Peyer's patch (tissue), 4 donors: ENCODE results near the gene LDLRAD4. TPM values are rescaled to one million over a fixed set of nuclear protein-coding genes. Genes with fewer than 3 reads are reported as not detected.

Experiments
- DNase-seq, 3 donors: peaks; one replicate each; pipeline ENCODE4 v3.0.0-alpha.2; 2017 to 2019
- H3K27ac ChIP-seq, 4 donors: fragments of 200-600 bp; sonication (generic); one replicate each; pipeline ENCODE4 v1.5.1; 2016 to 2019
- H3K27me3 ChIP-seq, 2 donors: fragments of 200-600 bp; sonication (generic); one replicate each; pipeline ENCODE4 v1.5.1; 2019
- H3K36me3 ChIP-seq, 3 donors: fragments of 200-600 bp; sonication (generic); one replicate each; pipeline ENCODE4 v1.5.1; 2016 to 2019
- H3K4me1 ChIP-seq, 4 donors: fragments of 200-600 bp; sonication (generic); one replicate each; pipeline ENCODE4 v1.5.1; 2016 to 2019
- H3K4me3 ChIP-seq, 4 donors: fragments of 200-600 bp; sonication (generic); 1 replicate in 3 of 4; 2 replicates in 1 of 4; pipeline ENCODE4 v1.5.1; 2016 to 2019; ENCODE audit warnings: mild to moderate bottlenecking in 1 of 4
- H3K9me3 ChIP-seq, 4 donors: fragments of 200-600 bp; sonication (generic); one replicate each; pipeline ENCODE4 v1.5.1; 2016 to 2019; ENCODE audit warnings: mild to moderate bottlenecking in 1 of 4
- POLR2A ChIP-seq, 2 donors: fragments of 450-650 bp; IDR thresholded peaks; one replicate each; pipeline ENCODE4 v1.5.1; 2017; ENCODE audit warnings: antibody characterized with exemption in 2 of 2, mild to moderate bottlenecking in 2 of 2, moderate library complexity in 2 of 2
- total RNA-seq, 4 donors: library from RNA; depleted of rRNA; stranded (reverse); fragments of >200 nt; gene quantifications; one replicate each; pipeline ENCODE4 v1.1.0, GENCODE V29; 2016
- TF ChIP-seq, protein P1 (sequence below), 6 experiments: fragments of 450-650 bp in 4 of 6; fragments of 200-600 bp in 2 of 6; sonication (generic) in 1 of 6; IDR thresholded peaks; one replicate each; pipeline ENCODE4 v1.5.1; 2017 to 2019; ENCODE audit warnings: antibody characterized with exemption in 6 of 6, mild to moderate bottlenecking in 3 of 6, moderate library complexity in 1 of 6

Gene LDLRAD4
- total RNA-seq, 4 donors from 2014 or later = 24.8 to 128 (median 50.0) TPM

- Histone ChIP-seq H3K27ac (peak overlapping the region; percentile 74 to 92 (median 82)), H3K9me3 (no peaks in the 10 kb centered on the region), H3K27me3 (no peaks in the 10 kb centered on the region), H3K36me3 (no peaks in the 10 kb centered on the region), H3K4me3 (peak overlapping the region; percentile 59 to 95 (median 82)), H3K4me1 (peaks cover 5 to 47% (median 12%) of the 10 kb centered on the region in 4 donors)
- peak in 1 of 3 donors; percentile 72 for DNase-seq
- TF ChIP-seq, protein P1, sequence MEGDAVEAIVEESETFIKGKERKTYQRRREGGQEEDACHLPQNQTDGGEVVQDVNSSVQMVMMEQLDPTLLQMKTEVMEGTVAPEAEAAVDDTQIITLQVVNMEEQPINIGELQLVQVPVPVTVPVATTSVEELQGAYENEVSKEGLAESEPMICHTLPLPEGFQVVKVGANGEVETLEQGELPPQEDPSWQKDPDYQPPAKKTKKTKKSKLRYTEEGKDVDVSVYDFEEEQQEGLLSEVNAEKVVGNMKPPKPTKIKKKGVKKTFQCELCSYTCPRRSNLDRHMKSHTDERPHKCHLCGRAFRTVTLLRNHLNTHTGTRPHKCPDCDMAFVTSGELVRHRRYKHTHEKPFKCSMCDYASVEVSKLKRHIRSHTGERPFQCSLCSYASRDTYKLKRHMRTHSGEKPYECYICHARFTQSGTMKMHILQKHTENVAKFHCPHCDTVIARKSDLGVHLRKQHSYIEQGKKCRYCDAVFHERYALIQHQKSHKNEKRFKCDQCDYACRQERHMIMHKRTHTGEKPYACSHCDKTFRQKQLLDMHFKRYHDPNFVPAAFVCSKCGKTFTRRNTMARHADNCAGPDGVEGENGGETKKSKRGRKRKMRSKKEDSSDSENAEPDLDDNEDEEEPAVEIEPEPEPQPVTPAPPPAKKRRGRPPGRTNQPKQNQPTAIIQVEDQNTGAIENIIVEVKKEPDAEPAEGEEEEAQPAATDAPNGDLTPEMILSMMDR (IDR thresholded peaks at IDR 0.05) = no peak
- no peak for TF ChIP-seq POLR2A (IDR thresholded peaks at IDR 0.05)
These were observed 591 bp upstream of the LDLRAD4 start for GRCh38 chr18:13217971-13218367.

GRCh38 chr18:13218997-13219396 lies 437 bp downstream of the LDLRAD4 start:
- peak overlapping the region; percentile 59 to 95 (median 82) for H3K4me3 ChIP-seq
- peak overlapping the region; percentile 74 to 92 (median 82) for H3K27ac ChIP-seq
- no peaks in the 10 kb centered on the region for H3K9me3 ChIP-seq
- no peak for DNase-seq
- TF ChIP-seq, protein P1 (IDR thresholded peaks at IDR 0.05) = no peak
- TF ChIP-seq POLR2A (IDR thresholded peaks at IDR 0.05) = no peak
- H3K36me3 ChIP-seq = no peaks in the 10 kb centered on the region
- H3K27me3 ChIP-seq = no peaks in the 10 kb centered on the region
- peaks cover 14 to 58% (median 15%) of the 10 kb centered on the region in 4 donors for H3K4me1 ChIP-seq

- H3K4me1 ChIP-seq = peaks cover 14 to 60% (median 15%) of the 10 kb centered on the region in 4 donors
- DNase-seq = no peak
- H3K36me3 ChIP-seq = no peaks in the 10 kb centered on the region
- H3K27me3 ChIP-seq = no peaks in the 10 kb centered on the region
- peak overlapping the region in 2 of 4 donors; percentile 79 to 89 for H3K27ac ChIP-seq
- peak overlapping the region in 2 of 4 donors; percentile 90 to 95 for H3K4me3 ChIP-seq
- H3K9me3 ChIP-seq = no peaks in the 10 kb centered on the region
- TF ChIP-seq, protein P1 (IDR thresholded peaks at IDR 0.05) = no peak
- no peak for TF ChIP-seq POLR2A (IDR thresholded peaks at IDR 0.05)
These were observed 1.1 kb downstream of the LDLRAD4 start for GRCh38 chr18:13219593-13220159.

- H3K9me3 ChIP-seq = no peaks in the 10 kb centered on the region
- peaks cover 14 to 60% (median 15%) of the 10 kb centered on the region in 4 donors for H3K4me1 ChIP-seq
- H3K36me3 ChIP-seq = no peaks in the 10 kb centered on the region
- H3K27ac ChIP-seq = peak overlapping the region in 2 of 4 donors; percentile 79 to 89
- H3K27me3 ChIP-seq = no peaks in the 10 kb centered on the region
- peak in 2 of 3 donors; percentile 65 for DNase-seq
- TF ChIP-seq, protein P1 (IDR thresholded peaks at IDR 0.05) = no peak
- peak; percentile 36 to 52 for TF ChIP-seq POLR2A (IDR thresholded peaks at IDR 0.05)
- peak overlapping the region in 2 of 4 donors; percentile 90 to 95 for H3K4me3 ChIP-seq
These were observed 1.9 kb downstream of the LDLRAD4 start for GRCh38 chr18:13220361-13220991.

- Histone ChIP-seq H3K9me3 (no peaks in the 10 kb centered on the region), H3K4me3 (peak overlapping the region in 2 of 4 donors; percentile 24 to 38), H3K27ac (peak overlapping the region; percentile 46 to 89 (median 65)), H3K36me3 (no peaks in the 10 kb centered on the region), H3K4me1 (peaks cover 7 to 51% (median 15%) of the 10 kb centered on the region in 4 donors), H3K27me3 (no peaks in the 10 kb centered on the region)
- TF ChIP-seq, protein P1 (IDR thresholded peaks at IDR 0.05) = no peak
- peak in 1 of 2 donors; percentile 41 for TF ChIP-seq POLR2A (IDR thresholded peaks at IDR 0.05)
- peak in 2 of 3 donors; percentile 72 to 74 for DNase-seq
These were observed 3.6 kb downstream of the LDLRAD4 start for GRCh38 chr18:13221869-13222855.
